ENCODE results near the gene C10orf90.

C10orf90 gene

GRCh38 chr10:126704649-126705048 is 34.2 kb upstream of the C10orf90 start:
- Histone ChIP-seq H3K9me3 (ENCODE audit: low read length) (no peaks in the 10 kb centered on the region), H3K4me2 (ENCODE audit: low read length) (no peak overlapping the region), H3K27me3 (ENCODE audit: insufficient read depth, low read length) (no peaks in the 10 kb centered on the region), H3K4me3 (ENCODE audit: low read depth, low read length, poor library complexity, severe bottlenecking) (no peak overlapping the region), H3K4me1 (ENCODE audit: insufficient read depth, low read length, severe bottlenecking) (no peaks in the 10 kb centered on the region), H3K9ac (ENCODE audit: low read length) (no peak overlapping the region), H2AFZ (ENCODE audit: low read length) (no peak overlapping the region), H3K79me2 (ENCODE audit: insufficient read depth, low read length) (no peaks in the 10 kb centered on the region), H3F3A (ENCODE audit: insufficient read depth, low read length) (no peaks in the 10 kb centered on the region), H3K36me3 (ENCODE audit: insufficient read depth, low read length) (no peaks in the 10 kb centered on the region), H3K9me2 (ENCODE audit: low read depth, low read length) (no peaks in the 10 kb centered on the region), H3K27ac (ENCODE audit: low read depth, low read length, poor library complexity, severe bottlenecking) (no peak overlapping the region), H4K20me1 (ENCODE audit: insufficient read depth, low read length) (no peaks in the 10 kb centered on the region)
- TF ChIP-seq EZH2 (IDR thresholded peaks at IDR 0.05; ENCODE audit: borderline replicate concordance, low read length) = no peak
- TF ChIP-seq, protein P1, sequence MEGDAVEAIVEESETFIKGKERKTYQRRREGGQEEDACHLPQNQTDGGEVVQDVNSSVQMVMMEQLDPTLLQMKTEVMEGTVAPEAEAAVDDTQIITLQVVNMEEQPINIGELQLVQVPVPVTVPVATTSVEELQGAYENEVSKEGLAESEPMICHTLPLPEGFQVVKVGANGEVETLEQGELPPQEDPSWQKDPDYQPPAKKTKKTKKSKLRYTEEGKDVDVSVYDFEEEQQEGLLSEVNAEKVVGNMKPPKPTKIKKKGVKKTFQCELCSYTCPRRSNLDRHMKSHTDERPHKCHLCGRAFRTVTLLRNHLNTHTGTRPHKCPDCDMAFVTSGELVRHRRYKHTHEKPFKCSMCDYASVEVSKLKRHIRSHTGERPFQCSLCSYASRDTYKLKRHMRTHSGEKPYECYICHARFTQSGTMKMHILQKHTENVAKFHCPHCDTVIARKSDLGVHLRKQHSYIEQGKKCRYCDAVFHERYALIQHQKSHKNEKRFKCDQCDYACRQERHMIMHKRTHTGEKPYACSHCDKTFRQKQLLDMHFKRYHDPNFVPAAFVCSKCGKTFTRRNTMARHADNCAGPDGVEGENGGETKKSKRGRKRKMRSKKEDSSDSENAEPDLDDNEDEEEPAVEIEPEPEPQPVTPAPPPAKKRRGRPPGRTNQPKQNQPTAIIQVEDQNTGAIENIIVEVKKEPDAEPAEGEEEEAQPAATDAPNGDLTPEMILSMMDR (IDR thresholded peaks at IDR 0.05; ENCODE audit: low read length) = no peak

DNA sequence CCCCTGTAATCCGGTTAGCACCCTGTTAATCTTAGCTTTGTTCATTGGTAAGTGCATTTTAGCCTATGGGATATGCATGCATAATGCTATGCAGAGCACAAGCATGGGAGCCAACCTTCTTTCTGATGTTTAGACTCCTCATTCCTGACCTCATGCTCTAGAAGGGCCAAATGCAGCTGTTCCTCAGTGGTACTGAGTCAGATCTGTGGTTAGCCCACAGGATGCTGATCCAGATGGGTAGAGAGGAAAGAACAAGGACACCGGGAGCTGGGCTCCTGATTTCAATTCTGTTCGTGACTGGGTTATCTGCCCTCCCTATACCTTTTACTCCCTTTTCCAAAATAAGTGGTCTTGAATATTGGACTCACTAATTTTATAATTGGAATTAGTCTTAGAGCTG is 31.7 kb upstream of the C10orf90 start:
- Histone ChIP-seq H3K27me3 (ENCODE audit: insufficient read depth, low read length) (no peaks in the 10 kb centered on the region), H3K4me2 (ENCODE audit: low read length) (no peak overlapping the region), H3F3A (ENCODE audit: insufficient read depth, low read length) (no peaks in the 10 kb centered on the region), H2AFZ (ENCODE audit: low read length) (no peak overlapping the region), H3K9me2 (ENCODE audit: low read depth, low read length) (no peaks in the 10 kb centered on the region), H3K9ac (ENCODE audit: low read length) (no peak overlapping the region), H3K36me3 (ENCODE audit: insufficient read depth, low read length) (no peaks in the 10 kb centered on the region), H3K9me3 (ENCODE audit: low read length) (no peaks in the 10 kb centered on the region), H4K20me1 (ENCODE audit: insufficient read depth, low read length) (no peaks in the 10 kb centered on the region), H3K4me3 (ENCODE audit: low read depth, low read length, poor library complexity, severe bottlenecking) (no peak overlapping the region), H3K27ac (ENCODE audit: low read depth, low read length, poor library complexity, severe bottlenecking) (no peak overlapping the region), H3K79me2 (ENCODE audit: insufficient read depth, low read length) (no peaks in the 10 kb centered on the region), H3K4me1 (ENCODE audit: insufficient read depth, low read length, severe bottlenecking) (no peaks in the 10 kb centered on the region)
- TF ChIP-seq EZH2 (IDR thresholded peaks at IDR 0.05; ENCODE audit: borderline replicate concordance, low read length) = no peak
- TF ChIP-seq, protein P1 (IDR thresholded peaks at IDR 0.05; ENCODE audit: low read length) = no peak

DNA sequence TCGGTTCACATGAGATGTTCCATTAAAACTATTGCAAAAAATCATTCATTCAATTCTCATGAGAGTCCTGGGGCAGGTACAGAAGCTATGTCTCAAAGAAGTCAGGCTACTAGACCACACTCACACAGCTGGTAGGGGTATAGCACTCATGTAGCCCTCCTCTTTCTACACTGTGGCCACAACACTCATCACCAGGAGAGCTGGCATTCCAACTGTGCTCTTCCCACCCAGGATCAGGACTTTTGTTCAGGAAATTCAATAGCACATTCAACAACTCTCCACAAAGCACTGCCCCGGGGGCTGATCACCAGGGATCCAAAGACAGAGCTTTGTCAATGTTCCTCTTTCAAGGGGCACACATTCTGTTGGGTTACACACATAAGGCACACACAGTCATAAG is 31.0 kb upstream of the C10orf90 start:
- H3K27ac ChIP-seq (ENCODE audit: low read depth, low read length, poor library complexity, severe bottlenecking) = no peak overlapping the region
- H3K9ac ChIP-seq (ENCODE audit: low read length) = no peak overlapping the region
- H3K9me2 ChIP-seq (ENCODE audit: low read depth, low read length) = no peaks in the 10 kb centered on the region
- no peaks in the 10 kb centered on the region for H4K20me1 ChIP-seq (ENCODE audit: insufficient read depth, low read length)
- H3K4me3 ChIP-seq (ENCODE audit: low read depth, low read length, poor library complexity, severe bottlenecking) = no peak overlapping the region
- no peaks in the 10 kb centered on the region for H3K79me2 ChIP-seq (ENCODE audit: insufficient read depth, low read length)
- no peaks in the 10 kb centered on the region for H3K4me1 ChIP-seq (ENCODE audit: insufficient read depth, low read length, severe bottlenecking)
- TF ChIP-seq, protein P1 (IDR thresholded peaks at IDR 0.05; ENCODE audit: low read length) = no peak
- TF ChIP-seq EZH2 (IDR thresholded peaks at IDR 0.05; ENCODE audit: borderline replicate concordance, low read length) = no peak
- H3K27me3 ChIP-seq (ENCODE audit: insufficient read depth, low read length) = no peaks in the 10 kb centered on the region
- H3K9me3 ChIP-seq (ENCODE audit: low read length) = no peaks in the 10 kb centered on the region
- no peaks in the 10 kb centered on the region for H3F3A ChIP-seq (ENCODE audit: insufficient read depth, low read length)
- no peak overlapping the region for H2AFZ ChIP-seq (ENCODE audit: low read length)
- H3K4me2 ChIP-seq (ENCODE audit: low read length) = no peak overlapping the region
- H3K36me3 ChIP-seq (ENCODE audit: insufficient read depth, low read length) = no peaks in the 10 kb centered on the region
